K562 (cell line): ENCODE results near the gene ACOT7. TPM values are rescaled to one million over a fixed set of nuclear protein-coding genes. Genes with fewer than 3 reads are reported as not detected.
A peak's percentile ranks its signal among the peaks of the same experiment; 100 is the strongest.

Experiments used
- ATAC-seq: fragments of 200-7000 bp; cut with Tn5 transposase; 3 replicates; pipeline ENCODE4 v1.9.1; 2020; ENCODE audit warnings: moderate library complexity
- BruUV-seq: library from RNA; stranded (reverse); fragments of 400-500 nt; replicated peaks from 2 replicates; lab custom pipeline; 2021; lab: Mats Ljungman, UMichigan
- CTCF ChIA-PET: fragments of 300-600 bp; formaldehyde crosslinking; extraction: SDS; loops from one replicate; lab custom pipeline; 2021; ENCODE audit warnings: low intra/inter-chr PET ratio; lab: Yijun Ruan, JAX
- POLR2A ChIA-PET: fragments of 300-600, 350-650 bp; sonication (Branson Sonifier 250); formaldehyde crosslinking; extraction: SDS; loops from one replicate; lab custom pipeline; 2021; ENCODE audit warnings: antibody characterized with exemption, inconsistent platforms; lab: Yijun Ruan, JAX
- DNase-seq, 4 experiments: peaks; one replicate each; pipeline versions ENCODE4 v3.0.0 to v3.0.0-alpha.2; 2011 to 2018; ENCODE audit warnings: low spot score in 3 of 4, mixed read lengths in 3 of 4; ENCODE audit errors: extremely low read depth in 1 of 4
- FAIRE-seq: peaks from 2 replicates; lab custom pipeline; 2011; peaks lifted over from hg19 to GRCh38; lab: Jason Lieb, UNC
- H2AFZ ChIP-seq: 2 replicates; pipeline ENCODE4 v1.6.0; 2011; ENCODE audit warnings: low read depth, low read length, control low read depth, inconsistent platforms
- H3K27ac ChIP-seq: fragments of 200-600 bp; 3 replicates; pipeline ENCODE4 v1.8.0; 2011; ENCODE audit warnings: low read depth, mild to moderate bottlenecking, control low read depth, inconsistent platforms, low read length, moderate library complexity, mixed read lengths; ENCODE audit errors: extremely low read depth
- H3K27me3 ChIP-seq, 2 experiments: fragments of 300-600 bp in 1 of 2; 2 replicates in 1 of 2; 3 replicates in 1 of 2; pipeline versions ENCODE4 v1.6.0 to v1.8.0; 2011; ENCODE audit warnings: inconsistent platforms in 2 of 2, low read length in 2 of 2, mild to moderate bottlenecking in 1 of 2, mixed read lengths in 1 of 2, moderate library complexity in 1 of 2; ENCODE audit not compliant: control insufficient read depth in 2 of 2, insufficient read depth in 2 of 2
- H3K36me3 ChIP-seq: fragments of 300-600 bp; 3 replicates; pipeline ENCODE4 v1.8.0; 2011; ENCODE audit warnings: mild to moderate bottlenecking, low read length, inconsistent platforms; ENCODE audit not compliant: control insufficient read depth, insufficient read depth
- H3K4me1 ChIP-seq, 2 experiments: fragments of 200-600 bp in 1 of 2; replicated peaks in 1 of 2; 2 replicates in 1 of 2; 3 replicates in 1 of 2; pipeline versions ENCODE4 v1.5.1 to v1.8.0; 2011; ENCODE audit warnings: inconsistent platforms in 2 of 2, low read length in 2 of 2, mild to moderate bottlenecking in 1 of 2, mixed read lengths in 1 of 2, moderate library complexity in 1 of 2; ENCODE audit not compliant: control insufficient read depth in 2 of 2, insufficient read depth in 2 of 2
- H3K4me2 ChIP-seq: 2 replicates; pipeline ENCODE4 v1.6.1; 2011; ENCODE audit warnings: low read length, control low read depth, inconsistent platforms, mixed read lengths; ENCODE audit not compliant: insufficient read depth
- H3K4me3 ChIP-seq: fragments of 200-600 bp; sonication (generic), shearing (Covaris generic); 2 replicates; pipeline ENCODE4 v1.5.1; 2016; ENCODE audit warnings: control low read depth, inconsistent platforms
- H3K79me2 ChIP-seq: fragments of 200-600 bp; 3 replicates; pipeline ENCODE4 v1.8.0; 2011; ENCODE audit warnings: low read length, inconsistent platforms; ENCODE audit not compliant: control insufficient read depth, insufficient read depth
- H3K9ac ChIP-seq, 2 experiments: 2 replicates each; pipeline versions ENCODE4 v1.6.0 to v1.6.1; 2011; ENCODE audit warnings: low read depth in 2 of 2, low read length in 2 of 2, control low read depth in 1 of 2, inconsistent platforms in 1 of 2, mild to moderate bottlenecking in 1 of 2, mixed read lengths in 1 of 2; ENCODE audit not compliant: insufficient read depth in 1 of 2
- H3K9me1 ChIP-seq: one replicate; pipeline ENCODE4 v1.6.0; 2011; ENCODE audit warnings: inconsistent platforms, mild to moderate bottlenecking, low read length, moderate library complexity; ENCODE audit not compliant: control insufficient read depth, insufficient read depth
- H3K9me3 ChIP-seq: replicated peaks from 2 replicates; pipeline ENCODE4 v1.5.1; 2011; ENCODE audit warnings: low read depth, low read length, inconsistent platforms; ENCODE audit not compliant: control insufficient read depth, insufficient read depth
- H4K20me1 ChIP-seq: replicated peaks from 2 replicates; pipeline ENCODE4 v1.6.1; 2011; ENCODE audit warnings: low read length, inconsistent platforms, mixed read lengths; ENCODE audit not compliant: control insufficient read depth, insufficient read depth
- ARID3A ChIP-seq: IDR thresholded peaks from 2 replicates; pipeline ENCODE4 v1.6.1; 2012; ENCODE audit warnings: low read depth, low read length, improper control_type of control experiment, borderline replicate concordance
- CBFB ChIP-seq: sonication (generic); formaldehyde crosslinking; IDR thresholded peaks from 2 replicates; pipeline ENCODE4 v1.4.0; 2020; ENCODE audit warnings: mild to moderate bottlenecking, missing genetic modification reagents
- ZNF224 ChIP-seq: sonication (generic); formaldehyde crosslinking; IDR thresholded peaks from 2 replicates; pipeline ENCODE4 v1.8.0; 2022; ENCODE audit warnings: mild to moderate bottlenecking, missing genetic modification reagents
- WGBS: fragments of 100-300 bp; shearing (Covaris generic); methylation state at CpG from one replicate; pipeline ENCODE4 v1.1.6; 2016; ENCODE audit warnings: low coverage, mixed read lengths; ENCODE audit not compliant: insufficient coverage; ENCODE audit errors: missing lambda C conversion rate; 5-methylcytosine and 5-hydroxymethylcytosine counted together
- in situ Hi-C: fragments of 300-500 bp; cut with MboI; formaldehyde crosslinking; loops from 4 replicates; pipeline ENCODE4 v1.15.0; 2018; ENCODE audit warnings: inconsistent platforms, mixed read lengths
- intact Hi-C: fragments of 100-400 bp; cut with micrococcal nuclease; formaldehyde crosslinking; loops from 2 replicates; pipeline ENCODE4 v1.14.2; 2022
- polyA plus RNA-seq, 8 experiments: library from polyadenylated mRNA; depleted of rRNA in 4 of 8; stranded (reverse) in 5 of 8; unstranded in 3 of 8; fragments of >200 nt; fragmentation: Nextera tagmentation in 2 of 8; fragmentation: Illumina TruSeq in 1 of 8; extraction: Ambion mirVana in 2 of 8; extraction: Trizol in 1 of 8; gene quantifications; 2 replicates each; pipeline versions ENCODE4 v1.2.1 to v1.2.3, GENCODE V29; 2011 to 2014; ENCODE audit warnings: inconsistent platforms in 1 of 8, missing spikeins in 1 of 8
- total RNA-seq, 7 experiments: library from RNA; depleted of rRNA in 6 of 7; stranded (reverse); fragments of >200 nt in 6 of 7; fragmentation: Illumina TruSeq in 2 of 7; extraction: Trizol in 2 of 7; gene quantifications; 2 replicates each; pipeline versions ENCODE4 v1.2.1 to v1.2.3, GENCODE V29; 2011 to 2021; ENCODE audit warnings: low replicate concordance in 1 of 7
- TF ChIP-seq, protein P1 (sequence below): fragments of 450-650 bp; IDR thresholded peaks from 2 replicates; pipeline ENCODE4 v1.6.1; 2016
- TF ChIP-seq, protein P2 (sequence below), 2 experiments: fragments of 450-650 bp; formaldehyde crosslinking in 1 of 2; IDR thresholded peaks; 2 replicates each; pipeline versions ENCODE4 v1.4.0 to v1.6.1; 2014 to 2020; ENCODE audit warnings: mild to moderate bottlenecking in 2 of 2, borderline replicate concordance in 1 of 2, low read depth in 1 of 2

ACOT7 gene
- total and polyA plus RNA-seq, 9 of the 15 experiments (the other 6 are each of a cell fraction or from before 2014, with no cell fraction given): 7.0 to 92.6 (median 37.2) TPM

GRCh38 chr1:6261615-6261995, 132.0 kb downstream of the ACOT7 start (continued):
- TF ChIP-seq, protein P1, sequence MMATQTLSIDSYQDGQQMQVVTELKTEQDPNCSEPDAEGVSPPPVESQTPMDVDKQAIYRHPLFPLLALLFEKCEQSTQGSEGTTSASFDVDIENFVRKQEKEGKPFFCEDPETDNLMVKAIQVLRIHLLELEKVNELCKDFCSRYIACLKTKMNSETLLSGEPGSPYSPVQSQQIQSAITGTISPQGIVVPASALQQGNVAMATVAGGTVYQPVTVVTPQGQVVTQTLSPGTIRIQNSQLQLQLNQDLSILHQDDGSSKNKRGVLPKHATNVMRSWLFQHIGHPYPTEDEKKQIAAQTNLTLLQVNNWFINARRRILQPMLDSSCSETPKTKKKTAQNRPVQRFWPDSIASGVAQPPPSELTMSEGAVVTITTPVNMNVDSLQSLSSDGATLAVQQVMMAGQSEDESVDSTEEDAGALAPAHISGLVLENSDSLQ: peak; percentile 70
- TF ChIP-seq CBFB (CRISPR knock-in tag): no peak

GRCh38 chr1:6260961-6261614, 132.5 kb downstream of the ACOT7 start, which contains the start of gene GPR153:
TSS of gene GPR153 (minus strand) at chr1:6261098. CDS start at chr1:6254905, 6,193 bp downstream.
- H3K9me3 ChIP-seq: no peaks in the 10 kb centered on the region
- peaks cover 26% of the 10 kb centered on the region for H4K20me1 ChIP-seq
- H3K27ac ChIP-seq: no peak within 1 kb of the TSS
- FAIRE-seq (no peak), DNase-seq (peak; percentile 82 to 96 (median 92)), ATAC-seq (peak; percentile 77)
- CTCF ChIA-PET: no interaction called here
- intact Hi-C loops (no loop called here), in situ Hi-C loops (loop anchor here (25.0 kb wide), 1 partner anchor 951 kb away; no protein-coding TSS in a partner anchor)
- no peaks in the 10 kb centered on the region for H3K9me1 ChIP-seq
- H3K79me2 ChIP-seq: no peaks in the 10 kb centered on the region
- no TSS peak for BruUV-seq
- peaks cover 0 to 15% of the 10 kb centered on the region in 2 experiments; a peak in 2 of 5 replicates for H3K27me3 ChIP-seq
- H3K4me2 ChIP-seq: peak within 1 kb of the TSS; percentile 71
- 3% methylated on average over 34 of the region's 78 CpGs for WGBS
- POLR2A ChIA-PET: interaction anchor here (0.6 kb wide), 1 partner anchor 337 kb away, joined by 3 read pairs; no protein-coding TSS in a partner anchor
- peak within 1 kb of the TSS; percentile 16 to 84; a peak in 3 of 4 replicates for H3K9ac ChIP-seq
- H2AFZ ChIP-seq: peak within 1 kb of the TSS; percentile 71
- peaks cover 0 to 66% of the 10 kb centered on the region in 2 experiments; a peak in 3 of 5 replicates for H3K4me1 ChIP-seq
- no peaks in the 10 kb centered on the region; the same call in 1 of the 3 replicates for H3K36me3 ChIP-seq
- H3K4me3 ChIP-seq: peak within 1 kb of the TSS; percentile 50
- TF ChIP-seq, protein P2, sequence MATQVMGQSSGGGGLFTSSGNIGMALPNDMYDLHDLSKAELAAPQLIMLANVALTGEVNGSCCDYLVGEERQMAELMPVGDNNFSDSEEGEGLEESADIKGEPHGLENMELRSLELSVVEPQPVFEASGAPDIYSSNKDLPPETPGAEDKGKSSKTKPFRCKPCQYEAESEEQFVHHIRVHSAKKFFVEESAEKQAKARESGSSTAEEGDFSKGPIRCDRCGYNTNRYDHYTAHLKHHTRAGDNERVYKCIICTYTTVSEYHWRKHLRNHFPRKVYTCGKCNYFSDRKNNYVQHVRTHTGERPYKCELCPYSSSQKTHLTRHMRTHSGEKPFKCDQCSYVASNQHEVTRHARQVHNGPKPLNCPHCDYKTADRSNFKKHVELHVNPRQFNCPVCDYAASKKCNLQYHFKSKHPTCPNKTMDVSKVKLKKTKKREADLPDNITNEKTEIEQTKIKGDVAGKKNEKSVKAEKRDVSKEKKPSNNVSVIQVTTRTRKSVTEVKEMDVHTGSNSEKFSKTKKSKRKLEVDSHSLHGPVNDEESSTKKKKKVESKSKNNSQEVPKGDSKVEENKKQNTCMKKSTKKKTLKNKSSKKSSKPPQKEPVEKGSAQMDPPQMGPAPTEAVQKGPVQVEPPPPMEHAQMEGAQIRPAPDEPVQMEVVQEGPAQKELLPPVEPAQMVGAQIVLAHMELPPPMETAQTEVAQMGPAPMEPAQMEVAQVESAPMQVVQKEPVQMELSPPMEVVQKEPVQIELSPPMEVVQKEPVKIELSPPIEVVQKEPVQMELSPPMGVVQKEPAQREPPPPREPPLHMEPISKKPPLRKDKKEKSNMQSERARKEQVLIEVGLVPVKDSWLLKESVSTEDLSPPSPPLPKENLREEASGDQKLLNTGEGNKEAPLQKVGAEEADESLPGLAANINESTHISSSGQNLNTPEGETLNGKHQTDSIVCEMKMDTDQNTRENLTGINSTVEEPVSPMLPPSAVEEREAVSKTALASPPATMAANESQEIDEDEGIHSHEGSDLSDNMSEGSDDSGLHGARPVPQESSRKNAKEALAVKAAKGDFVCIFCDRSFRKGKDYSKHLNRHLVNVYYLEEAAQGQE (IDR thresholded peaks at IDR 0.05; ENCODE audit: borderline replicate concordance): peak; percentile 23; the same call in 1 of the 2 replicates
- TF ChIP-seq, protein P2 (CRISPR knock-in tag; IDR thresholded peaks at IDR 0.05; ENCODE audit: low read depth): no peak
- TF ChIP-seq ZNF224 (CRISPR knock-in tag): no peak
- no peak for TF ChIP-seq ARID3A
